ENCODE measurements around the gene ADGRV1. TPM values are rescaled to one million over a fixed set of nuclear protein-coding genes. Genes with fewer than 3 reads are reported as not detected.
"Not testable (repeated sequence)": the region's sequence is repeated elsewhere in the genome, so short reads cannot be mapped to it uniquely, and the experiment has no call there.

ADGRV1 gene
- total and polyA plus RNA-seq, 2 donors (not counting 3 experiments of a cell fraction or from before 2014, with no cell fraction given) = 0.11 to 0.55 TPM

- CTCF ChIA-PET = interaction anchor here (2.1 kb wide), 1 partner anchor 461 kb away, joined by 5 read pairs; no protein-coding TSS in a partner anchor
- H3K4me3 ChIP-seq (replicated peaks in 1 of 3; ENCODE audit: insufficient read depth in 1 of 3, low read depth in 1 of 3, low read length in 3 of 3); H3K9ac ChIP-seq (replicated peaks; ENCODE audit: extremely low read depth, insufficient read depth, low read length); dilution Hi-C loops (cut with MboI; ENCODE audit: extremely low pct_ligation_motif_present, low sequenced_read_pairs); H3K4me1 ChIP-seq (ENCODE audit: control insufficient read depth, extremely low read depth, insufficient read depth, low read length); H3K9me3 ChIP-seq (replicated peaks; ENCODE audit: control insufficient read depth, insufficient read depth, low read length); H3K4me2 ChIP-seq (ENCODE audit: insufficient read depth, low read length); POLR2A ChIA-PET; H3K79me2 ChIP-seq (ENCODE audit: control insufficient read depth, insufficient read depth, low read length); intact Hi-C loops (cut with micrococcal nuclease); H4K20me1 ChIP-seq (replicated peaks; ENCODE audit: control insufficient read depth, extremely low read depth, insufficient read depth, low read length); FAIRE-seq; H3K27me3 ChIP-seq (ENCODE audit: control insufficient read depth in 2 of 2, insufficient read depth in 2 of 2, low read length in 2 of 2); H3K9me1 ChIP-seq (replicated peaks; ENCODE audit: control insufficient read depth, extremely low read depth, insufficient read depth, low read length); DNase-seq (ENCODE audit: low read depth, low spot score); BruUV-seq (replicated peaks); H2AFZ ChIP-seq (ENCODE audit: low read depth, low read length); H3K27ac ChIP-seq (ENCODE audit: insufficient read depth, low read depth, low read length); H3K36me3 ChIP-seq (ENCODE audit: control insufficient read depth in 2 of 2, extremely low read depth in 1 of 2, insufficient read depth in 2 of 2, low read length in 2 of 2): not testable (repeated sequence)
Measured at GRCh38 chr5:90924222-90924621, 365.6 kb downstream of the ADGRV1 start.

GRCh38 chr5:90929013-90929839 lies 370.6 kb downstream of the ADGRV1 start:
- H3K4me1 ChIP-seq (ENCODE audit: control insufficient read depth, extremely low read depth, insufficient read depth, low read length); H3K27ac ChIP-seq (ENCODE audit: insufficient read depth, low read depth, low read length); H3K9me3 ChIP-seq (replicated peaks; ENCODE audit: control insufficient read depth, insufficient read depth, low read length); H3K4me3 ChIP-seq (replicated peaks in 1 of 3; ENCODE audit: insufficient read depth in 1 of 3, low read depth in 1 of 3, low read length in 3 of 3); DNase-seq (ENCODE audit: low read depth, low spot score); H3K36me3 ChIP-seq (ENCODE audit: control insufficient read depth in 2 of 2, extremely low read depth in 1 of 2, insufficient read depth in 2 of 2, low read length in 2 of 2); H3K79me2 ChIP-seq (ENCODE audit: control insufficient read depth, insufficient read depth, low read length); intact Hi-C loops (cut with micrococcal nuclease); H2AFZ ChIP-seq (ENCODE audit: low read depth, low read length); CTCF ChIA-PET; H3K9ac ChIP-seq (replicated peaks; ENCODE audit: extremely low read depth, insufficient read depth, low read length); FAIRE-seq; H3K4me2 ChIP-seq (ENCODE audit: insufficient read depth, low read length); POLR2A ChIA-PET; H3K27me3 ChIP-seq (ENCODE audit: control insufficient read depth in 2 of 2, insufficient read depth in 2 of 2, low read length in 2 of 2); H4K20me1 ChIP-seq (replicated peaks; ENCODE audit: control insufficient read depth, extremely low read depth, insufficient read depth, low read length); H3K9me1 ChIP-seq (replicated peaks; ENCODE audit: control insufficient read depth, extremely low read depth, insufficient read depth, low read length); BruUV-seq (replicated peaks): not testable (repeated sequence)
- dilution Hi-C loops (cut with MboI; ENCODE audit: extremely low pct_ligation_motif_present, low sequenced_read_pairs) = loop anchor here (25.0 kb wide), 1 partner anchor 458 kb away; the partner anchor contains the start of gene ARRDC3
